ENCODE data around the gene FSTL5. TPM values are rescaled to one million over a fixed set of nuclear protein-coding genes. Genes with fewer than 3 reads are reported as not detected.

The FSTL5 gene
- total and polyA plus RNA-seq, 2 of the 8 experiments (the other 6 are each of a cell fraction or from before 2014, with no cell fraction given) = 0.09 to 0.32 TPM

DNA sequence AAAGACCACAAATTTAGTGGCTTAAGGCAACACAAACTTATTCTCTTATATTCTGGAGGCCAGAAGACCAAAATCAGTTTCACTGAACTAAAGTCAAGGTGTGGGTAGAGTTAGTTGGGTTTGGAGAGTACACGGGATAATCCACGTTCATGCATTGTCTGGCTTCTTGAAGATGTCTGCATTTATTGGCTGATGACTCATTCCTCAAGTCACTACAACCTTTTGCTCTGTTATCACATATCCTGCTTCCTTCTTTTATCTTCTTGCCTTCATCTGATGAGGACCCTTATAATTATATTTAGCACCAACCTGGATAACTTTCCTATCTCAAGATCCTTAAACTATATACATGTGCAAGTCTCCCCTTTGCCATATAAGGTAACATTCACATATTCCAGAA, 590.0 kb downstream of the FSTL5 start (continued):
- TF ChIP-seq RAD21 (IDR thresholded peaks at IDR 0.05 in 1 of 2, conservative IDR thresholded peaks at IDR 0.05 in 1 of 2; ENCODE audit: low read depth in 2 of 2, low read length in 2 of 2) (no peak), TAF1 (IDR thresholded peaks at IDR 0.05; ENCODE audit: low read depth, low read length) (no peak), CHD1 (IDR thresholded peaks at IDR 0.05; ENCODE audit: low read depth, low read length) (no peak), CHD2 (IDR thresholded peaks at IDR 0.05; ENCODE audit: low read length) (no peak), CTBP2 (IDR thresholded peaks at IDR 0.05; ENCODE audit: borderline replicate concordance, insufficient read depth, insufficient read length, low read length) (no peak), RBBP5 (IDR thresholded peaks at IDR 0.05; ENCODE audit: borderline replicate concordance, low read depth, low read length) (no peak), POU5F1 (IDR thresholded peaks at IDR 0.05; ENCODE audit: low read depth, low read length) (no peak)

Data from H1 (cell line).